ENCODE measurements around the gene LINGO4. TPM values are rescaled to one million over a fixed set of nuclear protein-coding genes. Genes with fewer than 3 reads are reported as not detected.

Gene LINGO4
- total RNA-seq, 1 donor: not detected

GRCh38 chr1:151801310-151801820, 3.9 kb downstream of the LINGO4 start:
- Histone ChIP-seq H3K4me1 (ENCODE audit: insufficient read depth, low read length) (no peaks in the 10 kb centered on the region), H3K9me3 (ENCODE audit: low read depth, low read length) (no peaks in the 10 kb centered on the region), H2AFZ (ENCODE audit: low read length) (no peak overlapping the region), H3K36me3 (ENCODE audit: insufficient read depth, low read length) (no peaks in the 10 kb centered on the region), H3K4me3 (ENCODE audit: insufficient read depth, low read length) (no peak overlapping the region), H3K27me3 (ENCODE audit: insufficient read depth, low read length) (peaks cover 78% of the 10 kb centered on the region), H3K27ac (ENCODE audit: low read depth, low read length) (no peak overlapping the region), H4K20me1 (ENCODE audit: insufficient read depth, low read length) (no peaks in the 10 kb centered on the region), H3K79me2 (ENCODE audit: insufficient read depth, low read length) (no peaks in the 10 kb centered on the region), H3K4me2 (ENCODE audit: insufficient read depth, low read length) (no peak overlapping the region)
- DNase-seq (ENCODE audit: insufficient read length, low spot score, missing footprints): no peak
- TF ChIP-seq, protein P1, sequence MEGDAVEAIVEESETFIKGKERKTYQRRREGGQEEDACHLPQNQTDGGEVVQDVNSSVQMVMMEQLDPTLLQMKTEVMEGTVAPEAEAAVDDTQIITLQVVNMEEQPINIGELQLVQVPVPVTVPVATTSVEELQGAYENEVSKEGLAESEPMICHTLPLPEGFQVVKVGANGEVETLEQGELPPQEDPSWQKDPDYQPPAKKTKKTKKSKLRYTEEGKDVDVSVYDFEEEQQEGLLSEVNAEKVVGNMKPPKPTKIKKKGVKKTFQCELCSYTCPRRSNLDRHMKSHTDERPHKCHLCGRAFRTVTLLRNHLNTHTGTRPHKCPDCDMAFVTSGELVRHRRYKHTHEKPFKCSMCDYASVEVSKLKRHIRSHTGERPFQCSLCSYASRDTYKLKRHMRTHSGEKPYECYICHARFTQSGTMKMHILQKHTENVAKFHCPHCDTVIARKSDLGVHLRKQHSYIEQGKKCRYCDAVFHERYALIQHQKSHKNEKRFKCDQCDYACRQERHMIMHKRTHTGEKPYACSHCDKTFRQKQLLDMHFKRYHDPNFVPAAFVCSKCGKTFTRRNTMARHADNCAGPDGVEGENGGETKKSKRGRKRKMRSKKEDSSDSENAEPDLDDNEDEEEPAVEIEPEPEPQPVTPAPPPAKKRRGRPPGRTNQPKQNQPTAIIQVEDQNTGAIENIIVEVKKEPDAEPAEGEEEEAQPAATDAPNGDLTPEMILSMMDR (IDR thresholded peaks at IDR 0.05; ENCODE audit: extremely low read depth, low read depth, low read length): no peak

DNA sequence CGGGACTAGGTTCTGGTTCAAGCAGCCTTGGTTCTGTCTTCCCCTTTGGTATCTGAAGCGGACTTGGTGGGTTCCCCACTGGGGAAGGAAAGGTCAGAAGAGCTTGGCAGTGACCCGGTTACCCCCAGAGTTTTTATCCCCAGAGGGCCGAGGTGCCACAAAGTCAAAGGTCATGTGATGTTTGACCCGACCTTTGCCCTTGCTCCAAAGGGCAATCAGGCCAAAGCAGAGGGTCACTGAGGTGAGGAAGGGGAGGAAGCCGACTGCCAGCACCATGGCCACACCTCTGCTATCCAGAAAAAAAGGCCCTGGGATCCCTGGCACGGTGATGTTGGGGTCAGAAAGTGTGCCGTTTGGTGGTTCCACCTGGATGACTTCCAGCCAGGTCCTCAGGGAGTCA, 4.4 kb downstream of the LINGO4 start:
- Histone ChIP-seq H3K27ac (ENCODE audit: low read depth, low read length) (no peak overlapping the region), H3K36me3 (ENCODE audit: insufficient read depth, low read length) (no peaks in the 10 kb centered on the region), H2AFZ (ENCODE audit: low read length) (no peak overlapping the region), H3K9me3 (ENCODE audit: low read depth, low read length) (no peaks in the 10 kb centered on the region), H3K27me3 (ENCODE audit: insufficient read depth, low read length) (peaks cover 76% of the 10 kb centered on the region), H3K4me1 (ENCODE audit: insufficient read depth, low read length) (no peaks in the 10 kb centered on the region), H3K4me3 (ENCODE audit: insufficient read depth, low read length) (no peak overlapping the region), H3K4me2 (ENCODE audit: insufficient read depth, low read length) (no peak overlapping the region), H4K20me1 (ENCODE audit: insufficient read depth, low read length) (no peaks in the 10 kb centered on the region), H3K79me2 (ENCODE audit: insufficient read depth, low read length) (no peaks in the 10 kb centered on the region)
- DNase-seq (ENCODE audit: insufficient read length, low spot score, missing footprints): no peak
- TF ChIP-seq, protein P1 (IDR thresholded peaks at IDR 0.05; ENCODE audit: extremely low read depth, low read depth, low read length): no peak

DNA sequence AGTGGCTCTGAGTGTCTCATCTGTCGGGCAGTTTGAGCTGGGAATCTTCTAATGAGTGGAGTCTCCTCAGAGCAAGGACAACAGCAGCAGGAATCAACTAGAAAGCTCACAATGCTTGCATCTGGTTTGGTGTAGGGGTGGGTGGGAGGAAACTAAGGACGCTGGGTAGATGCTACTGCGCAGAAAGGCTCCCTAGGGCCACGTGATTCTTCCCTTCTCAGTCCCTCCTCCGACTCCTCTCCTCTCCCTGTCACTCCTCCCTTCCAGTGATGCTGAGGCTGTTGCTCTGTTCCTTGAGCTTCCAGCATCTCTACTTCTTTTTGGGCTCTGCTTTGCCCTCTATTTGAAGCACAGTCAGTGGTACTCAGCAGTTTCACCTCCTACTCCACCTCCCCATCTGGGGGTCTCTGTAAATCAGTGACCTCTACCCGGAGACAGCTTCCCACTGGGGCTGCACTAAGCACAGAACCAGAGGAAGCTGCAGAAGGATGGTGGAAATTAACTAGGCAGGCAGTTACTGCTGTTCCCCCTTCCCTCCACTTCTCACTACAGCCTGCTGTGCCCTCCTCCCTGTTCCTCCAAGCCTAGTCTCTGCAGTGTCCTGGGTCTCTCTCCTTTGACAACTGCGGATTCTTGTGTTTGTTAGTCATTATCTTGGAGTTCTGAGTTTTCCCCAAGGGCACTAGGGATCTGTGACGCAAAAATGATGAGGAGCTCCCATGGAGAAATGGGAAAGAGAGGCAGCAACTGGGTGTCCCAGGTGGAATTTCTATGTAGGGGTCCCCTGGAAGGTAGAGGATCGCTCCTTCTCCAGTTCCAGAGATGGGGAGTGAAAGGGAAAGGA, 5.8 kb downstream of the LINGO4 start:
- H4K20me1 ChIP-seq (ENCODE audit: insufficient read depth, low read length): no peaks in the 10 kb centered on the region
- TF ChIP-seq, protein P1 (IDR thresholded peaks at IDR 0.05; ENCODE audit: extremely low read depth, low read depth, low read length): no peak
- H3K27me3 ChIP-seq (ENCODE audit: insufficient read depth, low read length): peaks cover 62% of the 10 kb centered on the region
- H3K4me2 ChIP-seq (ENCODE audit: insufficient read depth, low read length): no peak overlapping the region
- H3K79me2 ChIP-seq (ENCODE audit: insufficient read depth, low read length): no peaks in the 10 kb centered on the region
- no peaks in the 10 kb centered on the region for H3K9me3 ChIP-seq (ENCODE audit: low read depth, low read length)
- H2AFZ ChIP-seq (ENCODE audit: low read length): no peak overlapping the region
- H3K27ac ChIP-seq (ENCODE audit: low read depth, low read length): no peak overlapping the region
- H3K36me3 ChIP-seq (ENCODE audit: insufficient read depth, low read length): no peaks in the 10 kb centered on the region
- no peak overlapping the region for H3K4me3 ChIP-seq (ENCODE audit: insufficient read depth, low read length)
- H3K4me1 ChIP-seq (ENCODE audit: insufficient read depth, low read length): no peaks in the 10 kb centered on the region
- peak; percentile 65 for DNase-seq (ENCODE audit: insufficient read length, low spot score, missing footprints)

- Histone ChIP-seq H3K4me1 (ENCODE audit: insufficient read depth, low read length) (no peaks in the 10 kb centered on the region), H3K4me3 (ENCODE audit: insufficient read depth, low read length) (no peak overlapping the region), H3K9me3 (ENCODE audit: low read depth, low read length) (no peaks in the 10 kb centered on the region), H3K79me2 (ENCODE audit: insufficient read depth, low read length) (no peaks in the 10 kb centered on the region), H3K36me3 (ENCODE audit: insufficient read depth, low read length) (no peaks in the 10 kb centered on the region), H2AFZ (ENCODE audit: low read length) (no peak overlapping the region), H3K27me3 (ENCODE audit: insufficient read depth, low read length) (peaks cover 53% of the 10 kb centered on the region), H3K4me2 (ENCODE audit: insufficient read depth, low read length) (no peak overlapping the region), H4K20me1 (ENCODE audit: insufficient read depth, low read length) (no peaks in the 10 kb centered on the region), H3K27ac (ENCODE audit: low read depth, low read length) (no peak overlapping the region)
- TF ChIP-seq, protein P1 (IDR thresholded peaks at IDR 0.05; ENCODE audit: extremely low read depth, low read depth, low read length): no peak
- no peak for DNase-seq (ENCODE audit: insufficient read length, low spot score, missing footprints)
These were observed 6.6 kb downstream of the LINGO4 start for GRCh38 chr1:151798571-151798970.

Measured in osteoblast (primary cell).